Activated T-cell treated with anti-CD3 and anti-CD28 coated beads, Interleukin-2, amount 50 U/mL, for 4 hours (primary cell): Measurements from ENCODE around the gene HOXA11. TPM values are rescaled to one million over a fixed set of nuclear protein-coding genes. Genes with fewer than 3 reads are reported as not detected.
A peak's percentile ranks its signal among the peaks of the same experiment; 100 is the strongest.

ENCODE experiments used
- ATAC-seq, 2 donors: fragments of 200-7000 bp; cut with Tn5 transposase; one replicate each; pipeline ENCODE4 v1.10.0; 2021
- DNase-seq: peaks from one replicate; pipeline ENCODE4 v3.0.0-alpha.2; 2020
- H3K27me3 Mint-ChIP-seq: one replicate; pipeline ENCODE4 v1.8.0; 2021; ENCODE audit warnings: low read depth, mixed read lengths
- H3K36me3 Mint-ChIP-seq: one replicate; pipeline ENCODE4 v1.8.0; 2022; ENCODE audit warnings: mixed read lengths; ENCODE audit not compliant: insufficient read depth
- H3K4me1 Mint-ChIP-seq: one replicate; pipeline ENCODE4 v1.8.0; 2021; ENCODE audit warnings: low read depth, mixed read lengths
- H3K4me3 Mint-ChIP-seq: one replicate; pipeline ENCODE4 v1.8.0; 2021; ENCODE audit warnings: mild to moderate bottlenecking, moderate library complexity, mixed read lengths
- H3K9me3 Mint-ChIP-seq: one replicate; pipeline ENCODE4 v1.8.0; 2021; ENCODE audit warnings: mixed read lengths
- total RNA-seq, 3 donors: library from RNA; stranded (reverse); gene quantifications; one replicate each; pipeline ENCODE4 v1.2.1, GENCODE V29; 2021

HOXA11 gene
- total RNA-seq, 3 donors from 2014 or later, result not detected

DNA sequence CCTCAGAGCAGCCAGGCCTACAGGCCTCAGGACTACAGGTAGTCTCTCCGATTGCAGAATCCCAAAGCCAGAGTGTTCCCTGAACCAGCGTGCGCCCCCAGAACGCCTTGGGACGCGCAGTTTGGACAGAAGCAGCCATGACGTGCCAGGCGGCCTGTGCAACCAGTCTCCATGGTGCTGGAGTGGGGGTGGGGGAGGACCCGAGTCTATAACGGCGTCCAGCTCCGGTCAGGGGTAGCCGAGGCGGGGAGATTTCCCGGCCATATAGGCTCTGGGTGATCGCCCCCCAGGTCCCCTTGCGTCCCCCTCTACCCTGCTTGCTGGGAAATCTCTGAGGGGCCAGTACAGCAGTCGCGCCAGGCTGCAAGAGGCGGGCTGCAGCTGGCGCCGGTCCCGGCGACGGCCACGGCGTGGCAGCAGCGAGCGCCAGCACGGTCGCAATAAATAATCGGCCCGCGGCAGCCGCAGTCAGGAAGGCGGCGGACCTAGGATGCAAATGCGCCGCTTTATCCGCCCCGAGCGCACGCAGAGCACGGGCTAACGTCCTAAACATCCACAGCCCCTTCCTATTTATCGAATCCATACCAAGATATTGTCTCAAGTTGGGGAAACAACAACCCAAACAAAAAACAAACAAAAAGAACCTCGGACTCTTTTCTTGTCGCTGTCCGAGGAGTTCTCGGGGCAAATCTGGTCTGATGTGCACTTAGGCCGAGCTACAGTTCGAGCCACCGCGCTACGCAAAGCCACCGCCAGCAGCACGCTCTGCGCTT lies 34.3 kb downstream of the HOXA11 start:
- Mint-ChIP-seq H3K36me3 (no peaks in the 10 kb centered on the region), H3K4me1 (peaks cover 41% of the 10 kb centered on the region)

GRCh38 chr7:27149842-27150567 lies 35.0 kb downstream of the HOXA11 start:
- H3K27me3 Mint-ChIP-seq, result peaks cover 90% of the 10 kb centered on the region

More for the DNA sequence above, 34.3 kb downstream of the HOXA11 start:
- ATAC-seq (peak; percentile 80 to 83), DNase-seq (peak; percentile 61)
- Mint-ChIP-seq H3K27me3 (peaks cover 91% of the 10 kb centered on the region), H3K9me3 (no peaks in the 10 kb centered on the region), H3K4me3 (peak overlapping the region; percentile 69)

GRCh38 chr7:27148756-27149641 lies 36.0 kb downstream of the HOXA11 start:
- peaks cover 26% of the 10 kb centered on the region for H3K4me1 Mint-ChIP-seq
- H3K27me3 Mint-ChIP-seq, result peaks cover 89% of the 10 kb centered on the region
- H3K9me3 Mint-ChIP-seq, result no peaks in the 10 kb centered on the region
- H3K36me3 Mint-ChIP-seq, result no peaks in the 10 kb centered on the region
- ATAC-seq (no peak), DNase-seq (no peak)
- no peak overlapping the region for H3K4me3 Mint-ChIP-seq

More at GRCh38 chr7:27149842-27150567, 35.0 kb downstream of the HOXA11 start:
- DNase-seq (no peak), ATAC-seq (peak in 1 of 2 donors; percentile 5)
- no peaks in the 10 kb centered on the region for H3K9me3 Mint-ChIP-seq
- peak overlapping the region; percentile 69 for H3K4me3 Mint-ChIP-seq
- H3K4me1 Mint-ChIP-seq, result peaks cover 34% of the 10 kb centered on the region
- no peaks in the 10 kb centered on the region for H3K36me3 Mint-ChIP-seq

DNA sequence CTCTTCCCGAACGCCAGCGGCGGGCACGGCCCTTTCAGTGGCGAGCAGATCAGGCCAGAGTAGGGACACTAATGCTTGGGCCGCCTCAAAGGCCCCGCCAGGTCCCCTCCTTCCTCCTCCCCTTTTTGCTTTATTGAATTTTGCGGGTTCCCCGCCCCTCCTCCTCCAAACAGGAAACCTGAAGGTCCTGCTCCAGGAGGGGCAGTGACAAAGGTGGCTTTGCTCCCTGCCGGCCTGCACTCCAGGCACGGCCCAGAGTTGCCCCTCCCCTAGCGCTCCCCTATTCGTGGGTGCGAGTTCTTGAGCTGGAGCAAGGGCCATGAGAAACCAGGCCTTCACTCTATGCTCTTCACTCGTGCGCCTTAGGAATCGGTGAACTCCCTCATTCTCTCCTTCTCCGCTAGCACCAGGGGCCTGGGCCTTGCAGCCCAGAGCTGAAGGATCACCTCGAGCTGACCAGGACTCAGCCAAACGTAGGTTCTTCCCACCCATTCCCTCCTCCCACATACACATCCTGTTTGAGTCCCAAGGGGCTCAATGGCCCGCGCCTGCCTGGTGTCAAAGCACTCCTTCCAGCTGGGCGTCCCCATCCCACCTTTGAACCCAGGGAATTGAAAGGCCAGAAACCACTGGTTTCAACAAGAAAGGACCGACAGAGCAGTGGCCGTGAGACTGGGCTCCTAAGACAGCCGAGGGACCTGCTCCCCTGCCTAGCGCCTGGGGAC lies 36.8 kb downstream of the HOXA11 start:
- Mint-ChIP-seq H3K9me3 (no peaks in the 10 kb centered on the region), H3K27me3 (peaks cover 86% of the 10 kb centered on the region), H3K4me3 (no peak overlapping the region), H3K4me1 (peaks cover 22% of the 10 kb centered on the region), H3K36me3 (no peaks in the 10 kb centered on the region)
- DNase-seq (no peak), ATAC-seq (no peak)

DNA sequence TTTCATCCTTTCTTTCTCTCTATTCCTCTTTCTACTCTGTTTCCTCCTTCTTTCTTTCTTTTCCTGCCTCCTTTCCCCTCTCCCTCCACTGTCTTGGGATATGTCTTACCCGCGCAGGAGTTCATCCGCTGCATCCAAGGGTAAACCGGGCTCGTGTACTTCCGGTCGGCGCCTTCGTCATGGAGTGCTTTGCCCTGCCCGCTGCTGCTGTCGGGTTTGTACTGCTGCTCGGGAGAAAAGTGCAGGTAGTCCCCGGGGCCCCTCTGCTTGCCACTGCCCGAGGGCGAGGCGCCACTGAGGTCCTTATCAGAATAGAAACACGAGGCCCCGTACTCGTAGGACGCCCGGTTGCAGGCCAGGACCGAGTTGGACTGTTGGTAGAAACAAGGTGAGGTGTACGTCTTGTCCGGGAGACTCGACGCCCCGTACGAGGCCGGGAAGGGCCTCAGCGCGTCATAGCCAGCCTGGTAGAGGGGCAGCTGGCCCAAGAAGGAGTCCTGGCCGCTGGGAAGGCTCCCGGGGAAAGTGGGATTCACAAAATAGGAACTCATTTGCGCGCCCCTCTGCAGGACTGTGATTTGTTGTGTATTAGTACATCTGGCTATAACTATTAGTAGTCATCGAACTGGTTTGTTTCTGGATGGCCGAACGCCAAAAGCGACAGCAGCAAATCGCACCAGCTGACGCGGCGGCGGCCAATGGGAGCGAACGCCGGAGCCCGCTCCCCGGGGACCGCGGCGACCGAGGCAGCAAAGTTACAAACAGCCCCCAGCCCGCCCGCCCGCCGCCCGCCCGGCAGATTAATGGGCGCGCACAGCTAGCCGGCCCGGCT lies 37.6 kb downstream of the HOXA11 start, which contains the start of gene HOXA6:
Gene HOXA6, minus strand, starts transcription at position 576 of the 832 bp plus-strand sequence. Its CDS starts 25 bp downstream, at position 551.
- Mint-ChIP-seq H3K36me3 (no peaks in the 10 kb centered on the region), H3K27me3 (peaks cover 84% of the 10 kb centered on the region), H3K4me3 (no peak within 1 kb of the TSS), H3K4me1 (peaks cover 22% of the 10 kb centered on the region), H3K9me3 (no peaks in the 10 kb centered on the region)
- DNase-seq, result no peak
- ATAC-seq, result no peak

DNA sequence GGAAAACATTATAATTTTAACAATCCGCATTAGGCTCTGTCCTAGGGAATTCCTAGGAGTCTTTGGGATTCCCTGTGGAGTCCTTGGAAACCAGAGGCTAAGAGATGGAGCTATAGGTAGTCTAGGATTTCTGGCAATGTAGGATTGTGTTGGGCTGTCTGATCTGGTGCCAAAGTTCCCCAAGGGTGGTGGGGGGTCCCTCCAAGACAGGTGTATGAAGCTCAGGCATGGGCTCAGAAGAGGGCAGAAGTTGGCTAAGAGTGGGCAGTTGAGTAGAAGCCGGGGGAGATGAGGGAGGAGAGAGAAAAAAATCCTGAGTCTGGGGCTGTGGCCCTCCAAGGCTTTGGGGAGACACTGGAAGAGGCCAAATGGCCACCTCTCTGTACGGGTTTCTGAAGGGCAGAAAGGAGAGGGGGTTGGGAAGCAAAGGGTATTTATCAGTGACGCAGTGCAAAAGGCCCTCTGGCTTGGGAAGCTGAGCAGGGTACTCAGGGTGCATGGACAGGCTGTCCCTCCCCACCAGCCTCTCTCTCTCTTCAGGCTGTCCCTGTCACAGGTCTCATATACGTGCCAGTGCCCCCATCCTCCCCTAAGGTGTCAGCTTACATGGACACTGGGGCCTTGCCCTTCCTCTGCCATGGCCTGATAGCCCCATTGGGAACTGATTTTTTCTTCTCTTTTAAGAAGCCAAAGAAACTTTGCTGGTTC lies 38.4 kb downstream of the HOXA11 start:
- Mint-ChIP-seq H3K9me3 (no peaks in the 10 kb centered on the region), H3K4me3 (no peak overlapping the region), H3K27me3 (peaks cover 78% of the 10 kb centered on the region), H3K36me3 (no peaks in the 10 kb centered on the region), H3K4me1 (peaks cover 17% of the 10 kb centered on the region)
- ATAC-seq (no peak), DNase-seq (no peak)

DNA sequence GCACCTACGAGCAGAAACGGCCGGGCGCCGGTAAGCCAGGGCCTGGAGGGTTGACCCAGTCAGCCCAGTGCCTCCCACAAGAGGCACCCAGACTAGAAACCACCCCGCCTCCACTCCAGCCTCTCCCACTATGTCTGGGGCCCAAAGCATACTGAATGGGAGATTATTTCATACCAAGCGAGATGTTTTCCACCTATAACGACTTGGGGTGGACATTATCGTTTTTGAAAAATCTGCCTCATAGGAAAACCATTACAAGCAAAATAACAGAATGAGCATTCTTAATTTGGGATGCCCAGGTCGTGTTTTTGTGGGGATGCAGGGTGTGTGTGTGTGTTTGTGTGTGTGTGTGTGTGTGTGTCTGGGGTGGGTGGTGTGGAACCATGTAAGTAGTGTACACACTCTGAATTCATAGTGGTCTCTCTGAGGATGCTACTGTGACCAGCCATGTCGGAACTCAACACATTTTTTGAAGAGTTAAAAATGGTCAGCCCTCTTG lies 39.1 kb downstream of the HOXA11 start:
- Mint-ChIP-seq H3K4me3 (no peak overlapping the region), H3K4me1 (peaks cover 10% of the 10 kb centered on the region), H3K36me3 (no peaks in the 10 kb centered on the region), H3K9me3 (no peaks in the 10 kb centered on the region), H3K27me3 (peaks cover 77% of the 10 kb centered on the region)
- ATAC-seq, result no peak
- no peak for DNase-seq

- Mint-ChIP-seq H3K4me3 (no peak overlapping the region), H3K9me3 (no peaks in the 10 kb centered on the region), H3K4me1 (peaks cover 6% of the 10 kb centered on the region), H3K36me3 (no peaks in the 10 kb centered on the region), H3K27me3 (peaks cover 72% of the 10 kb centered on the region)
- ATAC-seq, result no peak
- DNase-seq, result no peak
These were observed 39.7 kb downstream of the HOXA11 start for GRCh38 chr7:27145165-27145913.

GRCh38 chr7:27144781-27145164 lies 40.3 kb downstream of the HOXA11 start:
- DNase-seq, result no peak
- Mint-ChIP-seq H3K36me3 (no peaks in the 10 kb centered on the region), H3K4me3 (no peak overlapping the region), H3K9me3 (no peaks in the 10 kb centered on the region), H3K4me1 (peaks cover 5% of the 10 kb centered on the region), H3K27me3 (peaks cover 66% of the 10 kb centered on the region)
- ATAC-seq, result no peak

DNA sequence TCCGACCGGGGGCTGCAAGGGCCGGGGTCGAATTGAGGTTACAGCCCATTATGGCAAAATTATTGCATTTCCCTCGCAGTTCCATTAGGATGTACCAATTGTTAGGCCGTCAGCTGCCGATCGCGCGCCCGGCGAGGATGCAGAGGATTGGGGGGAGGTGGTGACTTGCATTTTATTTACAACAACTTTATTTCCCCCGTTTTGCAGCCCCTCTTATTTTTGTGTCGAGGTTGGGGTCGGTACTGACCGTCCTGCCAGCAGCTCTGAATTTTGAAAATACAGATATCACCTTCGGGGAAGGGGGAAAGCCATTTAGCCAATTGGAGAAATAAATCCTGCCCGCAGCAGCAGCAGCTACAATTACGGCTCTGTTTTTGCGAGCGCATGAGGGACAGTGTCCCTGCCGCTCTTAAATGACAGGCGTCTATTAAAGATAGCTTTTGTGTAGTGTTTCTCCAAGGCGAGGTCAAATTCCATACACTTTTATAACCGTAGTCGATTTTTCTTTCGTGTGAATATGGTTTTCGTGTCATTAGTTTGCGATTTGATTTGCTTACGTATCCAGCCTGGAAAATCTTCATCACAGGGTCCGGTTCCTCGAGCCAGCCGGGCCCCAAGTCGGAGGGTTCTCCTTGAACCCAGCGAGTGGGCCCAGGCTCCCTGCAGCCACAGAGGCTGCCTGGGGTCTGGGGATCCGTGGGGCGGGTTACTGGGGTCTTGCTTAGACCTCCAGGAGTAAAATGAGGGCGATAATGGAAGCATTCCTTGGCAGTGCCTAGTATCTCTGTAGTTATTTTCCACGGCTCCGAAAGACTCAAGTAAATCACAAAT lies 40.9 kb downstream of the HOXA11 start:
- peaks cover 60% of the 10 kb centered on the region for H3K27me3 Mint-ChIP-seq
- no peaks in the 10 kb centered on the region for H3K36me3 Mint-ChIP-seq
- peaks cover 5% of the 10 kb centered on the region for H3K4me1 Mint-ChIP-seq
- no peak for DNase-seq
- no peak overlapping the region for H3K4me3 Mint-ChIP-seq
- no peaks in the 10 kb centered on the region for H3K9me3 Mint-ChIP-seq
- no peak for ATAC-seq
